GM12892 (cell line): ENCODE measurements around the gene COX6A1.

Experiments
- POLR2A ChIP-seq: IDR thresholded peaks from 2 replicates; pipeline ENCODE4 v1.6.1; 2011; ENCODE audit warnings: low read depth, low read length, control low read depth
- POLR2AphosphoS5 ChIP-seq: IDR thresholded peaks from 2 replicates; pipeline ENCODE4 v1.6.1; 2011; ENCODE audit warnings: low read depth, low read length, control low read depth
- TAF1 ChIP-seq: IDR thresholded peaks from 2 replicates; pipeline ENCODE4 v1.6.1; 2011; ENCODE audit warnings: low read depth, mild to moderate bottlenecking, control low read depth, low read length, borderline replicate concordance

DNA sequence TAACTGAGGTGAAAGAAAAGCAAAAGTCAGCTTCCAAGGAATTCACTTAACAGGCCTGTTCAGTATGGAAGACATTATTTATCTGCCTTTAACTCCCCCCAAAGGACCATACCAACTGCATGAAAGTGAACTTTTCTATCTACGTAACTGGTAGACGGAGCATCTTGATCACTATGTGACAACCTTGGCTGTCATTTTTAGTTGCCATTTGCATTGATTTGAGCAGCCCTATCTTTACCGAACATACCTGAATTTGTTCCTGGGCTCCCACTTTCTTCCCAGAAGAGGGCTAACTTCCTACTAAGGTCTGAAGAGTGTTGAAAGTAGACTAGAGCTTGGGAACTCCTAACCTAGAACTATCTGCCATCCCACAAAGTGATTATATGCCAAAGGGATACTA lies 22.2 kb downstream of the COX6A1 start:
- 0 out of 2 replicates have a peak, but pooled peaks have one; percentile 40 for TF ChIP-seq POLR2A
- no peak; the same call in 1 of the 2 replicates for TF ChIP-seq POLR2AphosphoS5
- TF ChIP-seq TAF1, result no peak
